HEK293T (cell line): Measurements from ENCODE around the gene IFT52.

Experiments
- ARNT ChIP-seq: fragments of 450-650 bp; IDR thresholded peaks from 2 replicates; pipeline ENCODE4 v1.6.1; 2017; ENCODE audit warnings: mild to moderate bottlenecking
- ELF4 ChIP-seq: fragments of 450-650 bp; IDR thresholded peaks from 2 replicates; pipeline ENCODE4 v1.6.1; 2017; ENCODE audit warnings: antibody characterized with exemption
- NFRKB ChIP-seq: fragments of 450-650 bp; IDR thresholded peaks from 2 replicates; pipeline ENCODE4 v1.6.1; 2016; ENCODE audit warnings: mild to moderate bottlenecking, moderate library complexity
- SP1 ChIP-seq: fragments of 450-650 bp; IDR thresholded peaks from 2 replicates; pipeline ENCODE4 v1.6.1; 2017
- TARDBP ChIP-seq: fragments of 450-650 bp; IDR thresholded peaks from 2 replicates; pipeline ENCODE4 v1.6.1; 2016
- ZNF384 ChIP-seq: fragments of 450-650 bp; IDR thresholded peaks from 2 replicates; pipeline ENCODE4 v1.6.1; 2016

GRCh38 chr20:43560974-43561373, 29.8 kb upstream of the IFT52 start:
- TF ChIP-seq TARDBP (no peak), SP1 (no peak), ARNT (no peak), ELF4 (no peak), NFRKB (no peak), ZNF384 (no peak)
